Parathyroid adenoma (tissue), 2 donors: ENCODE measurements around the gene PROS1.
"Not testable (repeated sequence)": the region's sequence is repeated elsewhere in the genome, so short reads cannot be mapped to it uniquely, and the experiment has no call there.

ENCODE experiments used
- H2AFZ ChIP-seq: fragments of 300-600 bp; sonication (generic); one replicate; pipeline ENCODE4 v1.7.0; 2017; ENCODE audit warnings: antibody characterized with exemption, mild to moderate bottlenecking
- H3K27ac ChIP-seq: fragments of 300-600 bp; sonication (generic); one replicate; pipeline ENCODE4 v1.7.0; 2017
- H3K27me3 ChIP-seq: fragments of 300-600 bp; sonication (generic); one replicate; pipeline ENCODE4 v1.7.0; 2017; ENCODE audit warnings: low read length; ENCODE audit not compliant: control insufficient read depth, insufficient read depth
- H3K36me3 ChIP-seq: fragments of 300-600 bp; sonication (generic); one replicate; pipeline ENCODE4 v1.7.0; 2017; ENCODE audit warnings: low read length; ENCODE audit not compliant: control insufficient read depth, insufficient read depth
- H3K4me1 ChIP-seq: fragments of 300-600 bp; sonication (generic); one replicate; pipeline ENCODE4 v1.7.0; 2017; ENCODE audit warnings: control low read depth
- H3K4me2 ChIP-seq: fragments of 300-600 bp; sonication (generic); one replicate; pipeline ENCODE4 v1.7.0; 2017; ENCODE audit warnings: low read length
- H3K4me3 ChIP-seq: fragments of 300-600 bp; sonication (generic); one replicate; pipeline ENCODE4 v1.7.0; 2017; ENCODE audit warnings: low read depth, low read length
- H3K79me2 ChIP-seq: fragments of 300-600 bp; sonication (generic); one replicate; pipeline ENCODE4 v1.7.0; 2017; ENCODE audit warnings: control low read depth
- H3K9ac ChIP-seq: fragments of 300-600 bp; sonication (generic); one replicate; pipeline ENCODE4 v1.7.0; 2017; ENCODE audit warnings: mild to moderate bottlenecking
- H3K9me3 ChIP-seq: fragments of 300-600 bp; sonication (generic); one replicate; pipeline ENCODE4 v1.7.0; 2017; ENCODE audit warnings: low read length; ENCODE audit not compliant: control insufficient read depth
- CTCF ChIP-seq: fragments of 300-600 bp; sonication (generic); IDR thresholded peaks from one replicate; pipeline ENCODE4 v1.7.0; 2017; ENCODE audit warnings: antibody characterized with exemption, mild to moderate bottlenecking
- donor health status: primary hyperparathyroidism.

PROS1 gene

GRCh38 chr3:93981649-93982048 lies 8.0 kb upstream of the PROS1 start:
- TF ChIP-seq CTCF = no peak
- Histone ChIP-seq H3K9me3 (no peaks in the 10 kb centered on the region), H2AFZ (no peak overlapping the region), H3K4me2 (no peak overlapping the region), H3K27ac (no peak overlapping the region), H3K27me3 (no peaks in the 10 kb centered on the region), H3K79me2 (peaks cover 3% of the 10 kb centered on the region), H3K4me3 (no peak overlapping the region), H3K36me3 (no peaks in the 10 kb centered on the region), H3K4me1 (no peaks in the 10 kb centered on the region), H3K9ac (no peak overlapping the region)

- peak within 1 kb of the TSS; percentile 77 for H2AFZ ChIP-seq
- H3K4me1 ChIP-seq = no peaks in the 10 kb centered on the region
- no peaks in the 10 kb centered on the region for H3K36me3 ChIP-seq
- peak within 1 kb of the TSS; percentile 97 for H3K4me3 ChIP-seq
- no peaks in the 10 kb centered on the region for H3K27me3 ChIP-seq
- peak within 1 kb of the TSS; percentile 32 for H3K9ac ChIP-seq
- no peaks in the 10 kb centered on the region for H3K9me3 ChIP-seq
- H3K79me2 ChIP-seq = peaks cover 3% of the 10 kb centered on the region
- peak within 1 kb of the TSS; percentile 87 for H3K4me2 ChIP-seq
- no peak for TF ChIP-seq CTCF
- H3K27ac ChIP-seq = peak within 1 kb of the TSS; percentile 85
Measured at GRCh38 chr3:93979850-93980676, 6.4 kb upstream of the PROS1 start, which contains the start of gene ARL13B. Gene ARL13B, plus strand, starts transcription at chr3:93980155. Its CDS starts 269 bp downstream, at chr3:93980424.

DNA sequence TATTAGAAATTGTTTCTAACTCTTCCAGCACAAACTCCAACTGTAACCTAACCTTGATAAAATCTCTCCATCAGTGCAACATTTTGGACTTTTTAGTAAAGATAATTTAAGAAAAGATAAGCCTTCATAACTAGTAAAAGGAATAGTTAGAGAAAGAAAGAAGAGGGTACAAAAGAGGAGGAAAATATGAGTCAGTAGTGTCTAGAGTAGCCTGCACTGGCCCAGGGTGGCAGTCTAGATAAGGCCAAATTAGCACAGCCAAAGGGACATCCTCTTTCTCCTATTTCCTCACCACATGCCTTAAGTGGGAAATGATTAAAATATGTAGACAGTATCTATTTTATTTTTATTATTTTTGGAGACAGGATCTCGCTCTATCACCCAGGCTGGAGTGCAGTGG lies 3.7 kb downstream of the PROS1 start:
- Histone ChIP-seq H2AFZ (no peak overlapping the region), H3K79me2 (no peaks in the 10 kb centered on the region), H3K9ac (no peak overlapping the region), H3K9me3 (no peaks in the 10 kb centered on the region), H3K27me3 (no peaks in the 10 kb centered on the region), H3K4me3 (no peak overlapping the region), H3K36me3 (no peaks in the 10 kb centered on the region), H3K27ac (no peak overlapping the region), H3K4me1 (peaks cover 3% of the 10 kb centered on the region), H3K4me2 (no peak overlapping the region)
- no peak for TF ChIP-seq CTCF

DNA sequence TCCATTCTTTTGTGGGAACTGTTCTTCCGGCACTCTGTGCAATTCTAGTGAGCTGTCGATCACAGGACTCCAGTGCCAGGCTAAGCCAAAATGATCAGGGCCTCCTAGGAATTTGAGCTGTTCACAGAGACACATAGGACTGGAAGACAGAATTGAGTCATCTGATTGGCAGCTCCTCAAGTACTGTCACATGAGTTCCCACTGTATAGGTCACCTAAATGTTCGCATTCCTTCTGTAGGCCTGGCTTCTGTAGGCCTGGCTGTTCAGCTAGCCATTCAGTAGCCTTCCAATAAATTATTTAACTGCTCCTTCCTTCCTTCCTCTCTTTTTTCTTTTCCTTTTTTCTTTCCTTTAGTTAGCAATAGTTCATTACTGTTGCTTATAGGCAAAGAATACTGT lies 4.3 kb downstream of the PROS1 start:
- Histone ChIP-seq H2AFZ (no peak overlapping the region), H3K36me3 (no peaks in the 10 kb centered on the region), H3K9ac (no peak overlapping the region), H3K4me1 (peaks cover 3% of the 10 kb centered on the region), H3K4me3 (no peak overlapping the region), H3K27ac (no peak overlapping the region), H3K4me2 (no peak overlapping the region), H3K27me3 (no peaks in the 10 kb centered on the region), H3K9me3 (no peaks in the 10 kb centered on the region), H3K79me2 (no peaks in the 10 kb centered on the region)
- TF ChIP-seq CTCF = no peak

DNA sequence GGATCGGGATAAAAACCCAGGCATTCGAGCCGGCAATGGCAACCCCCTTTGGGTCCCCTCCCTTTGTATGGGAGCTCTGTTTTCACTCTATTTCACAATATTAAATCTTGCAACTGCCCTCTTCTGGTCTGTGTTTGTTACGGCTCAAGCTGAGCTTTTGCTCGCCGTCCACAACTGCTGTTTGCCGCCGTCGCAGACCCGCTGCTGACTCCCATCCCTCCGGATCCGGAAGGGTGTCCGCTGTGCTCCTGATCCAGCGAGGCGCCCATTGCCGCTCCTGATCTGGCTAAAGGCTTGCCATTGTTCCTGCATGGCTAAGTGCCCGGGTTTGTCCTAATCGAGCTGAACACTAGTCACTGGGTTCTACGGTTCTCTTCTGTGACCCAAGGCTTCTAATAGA lies 8.6 kb downstream of the PROS1 start:
- not testable (repeated sequence) for H3K4me2 ChIP-seq, H3K36me3 ChIP-seq, H2AFZ ChIP-seq, H3K4me3 ChIP-seq, H3K4me1 ChIP-seq, H3K9ac ChIP-seq, H3K9me3 ChIP-seq, H3K79me2 ChIP-seq, H3K27me3 ChIP-seq, H3K27ac ChIP-seq
